NCI-H345 treated with DMSO at 0.1 percent for 48 hours (cell line): ENCODE measurements around the gene IP6K2.
"Not testable (repeated sequence)": the region's sequence is repeated elsewhere in the genome, so short reads cannot be mapped to it uniquely, and the experiment has no call there.

ENCODE experiments used
- DNase-seq: peaks from one replicate; lab custom pipeline; 2025; ENCODE audit not compliant: unreplicated experiment; lab: John Stamatoyannopoulos, UW

Gene IP6K2

GRCh38 chr3:48716982-48717746 lies at the start of gene IP6K2:
Gene IP6K2, minus strand, starts transcription at chr3:48717221. Its CDS starts 21,930 bp downstream, at chr3:48695291.
- peak; percentile 90 for DNase-seq

GRCh38 chr3:48765376-48765775 lies 48.4 kb upstream of the IP6K2 start:
- no peak for DNase-seq

- no peak for DNase-seq
Observed at GRCh38 chr3:48762816-48763215, 45.8 kb upstream of the IP6K2 start.

GRCh38 chr3:48759991-48760540 lies 43.0 kb upstream of the IP6K2 start:
- not testable (repeated sequence) for DNase-seq

- not testable (repeated sequence) for DNase-seq
Observed at GRCh38 chr3:48759531-48759930, 42.5 kb upstream of the IP6K2 start.

GRCh38 chr3:48759071-48759470 lies 42.0 kb upstream of the IP6K2 start:
- no peak for DNase-seq

GRCh38 chr3:48756640-48757039 lies 39.6 kb upstream of the IP6K2 start:
- DNase-seq, result no peak

- no peak for DNase-seq
Observed at GRCh38 chr3:48750856-48751255, 33.8 kb upstream of the IP6K2 start.

- DNase-seq, result no peak
Observed at GRCh38 chr3:48748754-48749153, 31.7 kb upstream of the IP6K2 start.

- no peak for DNase-seq
Observed at GRCh38 chr3:48747706-48748105, 30.7 kb upstream of the IP6K2 start.

- DNase-seq, result no peak
Observed at GRCh38 chr3:48747015-48747615, 30.1 kb upstream of the IP6K2 start.

- no peak for DNase-seq
Observed at GRCh38 chr3:48743773-48744172, 26.8 kb upstream of the IP6K2 start.

- DNase-seq, result not testable (repeated sequence)
Observed at GRCh38 chr3:48741226-48741625, 24.2 kb upstream of the IP6K2 start.

GRCh38 chr3:48739955-48740823 lies 23.2 kb upstream of the IP6K2 start:
- DNase-seq, result no peak

GRCh38 chr3:48739617-48739954 lies 22.6 kb upstream of the IP6K2 start:
- no peak for DNase-seq

- DNase-seq, result no peak
Observed at GRCh38 chr3:48738926-48739616, 22.1 kb upstream of the IP6K2 start.

- no peak for DNase-seq
Observed at GRCh38 chr3:48738144-48738536, 21.1 kb upstream of the IP6K2 start.

- DNase-seq, result not testable (repeated sequence)
Observed at GRCh38 chr3:48735075-48735767, 18.2 kb upstream of the IP6K2 start.

- not testable (repeated sequence) for DNase-seq
Observed at GRCh38 chr3:48734541-48734940, 17.5 kb upstream of the IP6K2 start.
